GM12891 (cell line): Measurements from ENCODE around the gene FBXO17.

Source experiments
- DNase-seq: peaks from one replicate; pipeline ENCODE4 v3.0.0; 2011; ENCODE audit warnings: low spot score; ENCODE audit not compliant: insufficient read length
- FAIRE-seq: peaks from 2 replicates; lab custom pipeline; 2011; peaks lifted over from hg19 to GRCh38; lab: Jason Lieb, UNC
- PAX5 ChIP-seq: IDR thresholded peaks from 2 replicates; pipeline ENCODE4 v1.6.1; 2011; ENCODE audit warnings: low read length, moderate library complexity, mild to moderate bottlenecking; ENCODE audit not compliant: insufficient read depth, severe bottlenecking
- POLR2A ChIP-seq: IDR thresholded peaks from 2 replicates; pipeline ENCODE4 v1.6.1; 2011; ENCODE audit warnings: low read depth, low read length, control low read depth
- POLR2AphosphoS5 ChIP-seq: IDR thresholded peaks from 2 replicates; pipeline ENCODE4 v1.6.1; 2011; ENCODE audit warnings: low read depth, low read length, control low read depth
- POU2F2 ChIP-seq: IDR thresholded peaks from 2 replicates; pipeline ENCODE4 v1.6.1; 2011; ENCODE audit warnings: low read depth, mild to moderate bottlenecking, control low read depth, low read length, moderate library complexity
- SPI1 ChIP-seq: IDR thresholded peaks from 2 replicates; pipeline ENCODE4 v1.6.1; 2011; ENCODE audit warnings: low read depth, low read length, control low read depth
- TAF1 ChIP-seq: IDR thresholded peaks from 2 replicates; pipeline ENCODE4 v1.6.1; 2011; ENCODE audit warnings: low read depth, low read length, control low read depth

Gene FBXO17

GRCh38 chr19:38929929-38930775 lies 45.4 kb downstream of the FBXO17 start, which contains the start of gene SARS2:
TSS of gene SARS2 (minus strand) at chr19:38930763. CDS start at chr19:38930736, 27 bp downstream.
- DNase-seq (peak; percentile 90), FAIRE-seq (no peak)
- TF ChIP-seq POLR2A (no peak; the same call in 1 of the 2 replicates), POLR2AphosphoS5 (peak; percentile 90; the same call in 1 of the 2 replicates), SPI1 (no peak), PAX5 (no peak), TAF1 (peak; percentile 94)

- TF ChIP-seq PAX5 (no peak), TAF1 (no peak), POU2F2 (no peak), POLR2A (no peak), SPI1 (no peak), POLR2AphosphoS5 (no peak)
- no peak for DNase-seq
- no peak for FAIRE-seq
These were observed 47.0 kb downstream of the FBXO17 start for GRCh38 chr19:38928391-38929001.

GRCh38 chr19:38924388-38924787 lies 51.2 kb downstream of the FBXO17 start:
- TF ChIP-seq POLR2A (no peak), TAF1 (no peak), POLR2AphosphoS5 (no peak), PAX5 (no peak), SPI1 (no peak), POU2F2 (no peak)
- no peak for DNase-seq
- FAIRE-seq = no peak

- TF ChIP-seq PAX5 (no peak), POU2F2 (no peak), POLR2AphosphoS5 (no peak), POLR2A (no peak)
- FAIRE-seq (no peak), DNase-seq (no peak)
These were observed 53.1 kb downstream of the FBXO17 start for GRCh38 chr19:38922482-38922881.

GRCh38 chr19:38921420-38922274 lies 53.9 kb downstream of the FBXO17 start:
- TF ChIP-seq POLR2A (no peak), TAF1 (no peak), PAX5 (no peak), POU2F2 (no peak), SPI1 (no peak), POLR2AphosphoS5 (no peak; the same call in 1 of the 2 replicates)
- no peak for FAIRE-seq
- no peak for DNase-seq

- FAIRE-seq (peak; percentile 73), DNase-seq (no peak)
- TF ChIP-seq POLR2AphosphoS5 = peak; percentile 5; the same call in 1 of the 2 replicates
- TF ChIP-seq PAX5 = no peak
- TF ChIP-seq SPI1 = no peak
These were observed 54.7 kb downstream of the FBXO17 start for GRCh38 chr19:38920602-38921419.

GRCh38 chr19:38919837-38920601 lies 55.5 kb downstream of the FBXO17 start:
- FAIRE-seq = no peak
- no peak for TF ChIP-seq POLR2A
- no peak for TF ChIP-seq TAF1
- no peak for TF ChIP-seq SPI1
- no peak for TF ChIP-seq POU2F2
- TF ChIP-seq PAX5 = no peak
- no peak for TF ChIP-seq POLR2AphosphoS5
- DNase-seq = no peak

- FAIRE-seq = no peak
- TF ChIP-seq PAX5 (no peak), POLR2A (no peak), SPI1 (no peak), TAF1 (no peak), POLR2AphosphoS5 (no peak), POU2F2 (no peak)
- no peak for DNase-seq
These were observed 57.0 kb downstream of the FBXO17 start for GRCh38 chr19:38918526-38918925.
